Upper lobe of left lung (tissue), 6 donors: ENCODE results near the gene FAM216A. TPM values are rescaled to one million over a fixed set of nuclear protein-coding genes. Genes with fewer than 3 reads are reported as not detected.
"Not testable (repeated sequence)": the region's sequence is repeated elsewhere in the genome, so short reads cannot be mapped to it uniquely, and the experiment has no call there.

ENCODE experiments used
- ATAC-seq, 2 donors: fragments of 200-7000 bp; cut with Tn5 transposase; one replicate each; pipeline ENCODE4 v1.9.1; 2022; ENCODE audit warnings: mild to moderate bottlenecking in 2 of 2, moderate library complexity in 2 of 2; ENCODE audit not compliant: low FRiP score in 2 of 2
- DNase-seq, 2 donors: peaks; one replicate each; pipeline ENCODE4 v3.0.0-alpha.2; 2019 to 2020
- H3K27ac ChIP-seq, 4 donors: fragments of 200-600 bp; sonication (generic); one replicate each; pipeline ENCODE4 v1.5.1; 2016 to 2019
- H3K27me3 ChIP-seq, 4 donors: fragments of 200-600 bp; sonication (generic); one replicate each; pipeline ENCODE4 v1.5.1; 2017 to 2019
- H3K36me3 ChIP-seq, 4 donors: fragments of 200-600 bp; sonication (generic); one replicate each; pipeline ENCODE4 v1.5.1; 2016 to 2019
- H3K4me1 ChIP-seq, 4 donors: fragments of 200-600 bp; sonication (generic); one replicate each; pipeline ENCODE4 v1.5.1; 2018 to 2019
- H3K4me3 ChIP-seq, 4 donors: fragments of 200-600 bp; sonication (generic); one replicate each; pipeline ENCODE4 v1.5.1; 2017 to 2019; ENCODE audit warnings: mild to moderate bottlenecking in 2 of 4, moderate library complexity in 1 of 4
- H3K9me3 ChIP-seq, 4 donors: fragments of 200-600 bp; sonication (generic); one replicate each; pipeline ENCODE4 v1.5.1; 2018 to 2019
- CTCF ChIP-seq, 6 experiments: fragments of 450-650 bp in 4 of 6; fragments of 200-600 bp in 2 of 6; sonication (generic) in 2 of 6; IDR thresholded peaks; one replicate each; pipeline ENCODE4 v1.5.1; 2016 to 2019; ENCODE audit warnings: antibody characterized with exemption in 6 of 6
- EP300 ChIP-seq, 4 donors: sonication (generic); formaldehyde crosslinking; IDR thresholded peaks; one replicate each; pipeline ENCODE4 v1.5.1; 2017; ENCODE audit warnings: antibody characterized with exemption in 4 of 4, control low read depth in 2 of 4
- POLR2A ChIP-seq, 4 donors: fragments of 450-650 bp; IDR thresholded peaks; one replicate each; pipeline ENCODE4 v1.5.1; 2016 to 2017; ENCODE audit warnings: antibody characterized with exemption in 4 of 4, mild to moderate bottlenecking in 2 of 4
- POLR2AphosphoS5 ChIP-seq, 2 donors: sonication (generic); formaldehyde crosslinking; IDR thresholded peaks; one replicate each; pipeline ENCODE4 v1.5.1; 2017; ENCODE audit warnings: antibody characterized with exemption in 2 of 2
- WGBS, 2 donors: methylation state at CpG; one replicate each; pipeline ENCODE4 v1.1.5; 2017 to 2018; 5-methylcytosine and 5-hydroxymethylcytosine counted together
- total RNA-seq, 6 donors: library from RNA; depleted of rRNA in 4 of 6; stranded (reverse); fragments of >200 nt in 4 of 6; gene quantifications; one replicate each; pipeline versions ENCODE4 v1.1.0 to v1.2.1, GENCODE V29; 2016 to 2021
- donor health status: DM: no; HTN: no; CAD: no; lungs with moderate emphysema.
- donor health status: DM: no; HTN: yes; CAD: no; lungs with severe emphysema.

FAM216A gene
- total RNA-seq, 6 donors from 2014 or later: 3.1 to 6.1 (median 3.2) TPM

GRCh38 chr12:110449799-110450497 is 18.7 kb upstream of the FAM216A start, which contains the start of gene ARPC3:
TSS of gene ARPC3 (minus strand) at chr12:110450337. CDS start at chr12:110450260, 77 bp downstream.
- 0% methylated on average over 29 to 43 of the region's 51 CpGs for WGBS, 2 donors
- Histone ChIP-seq H3K9me3 (no peaks in the 10 kb centered on the region), H3K36me3 (peaks cover 0 to 32% (median 3%) of the 10 kb centered on the region in 4 donors)

GRCh38 chr12:110451263-110451662 is 17.4 kb upstream of the FAM216A start:
- Histone ChIP-seq H3K36me3 (peaks cover 0 to 34% (median 3%) of the 10 kb centered on the region in 4 donors), H3K27ac (peak overlapping the region in 1 of 4 donors; percentile 43), H3K4me1 (peaks cover 19 to 47% (median 26%) of the 10 kb centered on the region in 4 donors), H3K4me3 (no peak overlapping the region), H3K27me3 (no peaks in the 10 kb centered on the region), H3K9me3 (no peaks in the 10 kb centered on the region)
- TF ChIP-seq POLR2AphosphoS5 (IDR thresholded peaks at IDR 0.05): no peak
- 57 to 75% methylated on average over 1 of the region's 1 CpG for WGBS, 2 donors
- ATAC-seq (no peak), DNase-seq (no peak)

More at GRCh38 chr12:110449799-110450497, 18.7 kb upstream of the FAM216A start, which contains the start of gene ARPC3:
- DNase-seq: peak; percentile 97
- ATAC-seq: peak; percentile 99 to 100
- Histone ChIP-seq H3K4me3 (peak within 1 kb of the TSS; percentile 82 to 94 (median 87)), H3K27ac (peak within 1 kb of the TSS; percentile 93 to 99 (median 98)), H3K4me1 (peaks cover 24 to 41% (median 24%) of the 10 kb centered on the region in 4 donors), H3K27me3 (no peaks in the 10 kb centered on the region)
- TF ChIP-seq CTCF (IDR thresholded peaks at IDR 0.05): peak; percentile 77 to 97 (median 90)
- TF ChIP-seq POLR2AphosphoS5 (IDR thresholded peaks at IDR 0.05): peak; percentile 91 to 98
- peak in 1 of 4 donors; percentile 11 for TF ChIP-seq EP300 (IDR thresholded peaks at IDR 0.05)
- peak in 3 of 4 donors; percentile 30 to 85 (median 69) for TF ChIP-seq POLR2A (IDR thresholded peaks at IDR 0.05)

- Histone ChIP-seq H3K27me3 (no peaks in the 10 kb centered on the region), H3K4me1 (peaks cover 4 to 38% (median 11%) of the 10 kb centered on the region in 4 donors), H3K4me3 (no peak overlapping the region), H3K9me3 (no peaks in the 10 kb centered on the region), H3K27ac (no peak overlapping the region), H3K36me3 (peaks cover 3 to 38% (median 4%) of the 10 kb centered on the region in 4 donors)
- no peak for DNase-seq
- WGBS, 2 donors: 72 to 89% methylated on average over 4 of the region's 4 CpGs
- TF ChIP-seq EP300 (IDR thresholded peaks at IDR 0.05) (no peak), POLR2AphosphoS5 (IDR thresholded peaks at IDR 0.05) (no peak), POLR2A (IDR thresholded peaks at IDR 0.05) (no peak), CTCF (IDR thresholded peaks at IDR 0.05) (no peak)
- no peak for ATAC-seq
Observed at GRCh38 chr12:110453569-110454296, 14.9 kb upstream of the FAM216A start.

DNA sequence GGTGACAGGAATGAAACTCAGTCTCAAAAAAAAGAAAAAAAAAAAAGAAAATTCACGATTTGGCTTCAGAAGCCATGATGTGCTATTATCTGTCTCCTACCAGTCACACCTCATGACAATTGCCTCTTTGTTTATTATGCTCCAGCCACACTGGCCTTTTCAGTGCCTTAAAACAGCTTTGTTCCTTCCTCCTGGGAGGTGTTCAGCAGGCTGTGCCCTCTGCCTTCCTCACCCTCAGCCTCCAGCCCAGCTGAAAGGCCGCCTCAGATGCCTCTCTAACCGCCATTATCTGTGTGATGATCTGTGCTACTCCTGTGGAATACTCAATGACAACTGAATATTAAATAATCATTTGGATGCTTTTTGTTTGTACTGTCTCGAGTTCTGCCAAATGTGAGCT is 9.9 kb upstream of the FAM216A start:
- Histone ChIP-seq H3K27ac (no peak overlapping the region), H3K27me3 (no peaks in the 10 kb centered on the region), H3K9me3 (no peaks in the 10 kb centered on the region), H3K4me1 (peaks cover 0 to 26% (median 5%) of the 10 kb centered on the region in 4 donors), H3K4me3 (no peak overlapping the region), H3K36me3 (peaks cover 0 to 67% (median 11%) of the 10 kb centered on the region in 4 donors)
- ATAC-seq (no peak), DNase-seq (no peak)
- no peak for TF ChIP-seq POLR2AphosphoS5 (IDR thresholded peaks at IDR 0.05)
- no peak for TF ChIP-seq EP300 (IDR thresholded peaks at IDR 0.05)
- no peak for TF ChIP-seq POLR2A (IDR thresholded peaks at IDR 0.05)
- no peak for TF ChIP-seq CTCF (IDR thresholded peaks at IDR 0.05)
- 94 to 97% methylated on average over 4 of the region's 4 CpGs for whole genome bisulfite sequencing, 2 donors

DNA sequence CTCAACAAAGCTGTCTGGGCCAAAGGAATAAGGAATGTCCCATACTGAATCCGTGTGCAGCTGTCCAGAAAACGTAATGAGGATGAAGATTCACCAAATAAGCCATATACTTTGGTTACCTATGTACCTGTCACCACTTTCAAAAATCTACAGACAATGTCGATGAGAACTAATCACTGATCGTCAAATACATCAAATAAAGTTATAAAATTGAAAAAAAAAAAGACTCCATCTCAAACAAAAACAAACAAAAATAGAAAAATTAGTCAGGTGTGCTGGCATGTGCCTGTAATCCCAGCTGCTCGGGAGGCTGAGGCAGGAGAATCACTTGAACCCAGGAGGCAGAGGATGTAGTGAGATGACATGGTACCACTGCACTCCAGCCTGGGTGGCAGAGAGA is 7.5 kb upstream of the FAM216A start:
- H3K27ac ChIP-seq: not testable (repeated sequence)

More for the DNA sequence above, 7.5 kb upstream of the FAM216A start:
- 86 to 92% methylated on average over 5 of the region's 5 CpGs for WGBS, 2 donors
- not testable (repeated sequence) for ATAC-seq, H3K27me3 ChIP-seq, H3K9me3 ChIP-seq, DNase-seq, H3K4me3 ChIP-seq
- H3K36me3 ChIP-seq: peaks cover 0 to 64% (median 16%) of the 10 kb centered on the region in 4 donors
- peaks cover 0 to 16% (median 2%) of the 10 kb centered on the region in 4 donors for H3K4me1 ChIP-seq
